H9 (cell line): ENCODE measurements around the gene CABP4. TPM values are rescaled to one million over a fixed set of nuclear protein-coding genes. Genes with fewer than 3 reads are reported as not detected.

Experiments used
- DNase-seq: peaks from one replicate; pipeline ENCODE4 v3.0.0-alpha.2; 2017
- H2AFZ ChIP-seq: one replicate; pipeline ENCODE4 v1.6.1; 2013; ENCODE audit warnings: mild to moderate bottlenecking, low read length, control low read depth, moderate library complexity
- H2AK5ac ChIP-seq: 2 replicates; pipeline ENCODE4 v1.6.1; 2013; ENCODE audit warnings: low read length, control low read depth, mixed read lengths; ENCODE audit not compliant: insufficient read length
- H2BK120ac ChIP-seq: one replicate; pipeline ENCODE4 v1.6.1; 2013; ENCODE audit warnings: low read depth, mild to moderate bottlenecking, low read length, control low read depth, inconsistent platforms; ENCODE audit not compliant: poor library complexity, severe bottlenecking
- H2BK12ac ChIP-seq: 2 replicates; pipeline ENCODE4 v1.6.1; 2013; ENCODE audit warnings: low read length, control low read depth, mixed read lengths, low read depth; ENCODE audit not compliant: insufficient read length
- H2BK15ac ChIP-seq: 2 replicates; pipeline ENCODE4 v1.6.1; 2013; ENCODE audit warnings: low read depth, low read length, control low read depth
- H2BK20ac ChIP-seq: one replicate; pipeline ENCODE4 v1.6.1; 2013; ENCODE audit warnings: low read depth, mild to moderate bottlenecking, low read length, control low read depth, inconsistent platforms; ENCODE audit not compliant: poor library complexity, severe bottlenecking
- H2BK5ac ChIP-seq: 2 replicates; pipeline ENCODE4 v1.6.1; 2013; ENCODE audit warnings: low read length, control low read depth, mixed read lengths; ENCODE audit not compliant: insufficient read length
- H3K14ac ChIP-seq: 2 replicates; pipeline ENCODE4 v1.6.1; 2013; ENCODE audit warnings: low read length, control low read depth; ENCODE audit not compliant: insufficient read depth
- H3K18ac ChIP-seq: 2 replicates; pipeline ENCODE4 v1.6.1; 2013; ENCODE audit warnings: low read depth, mild to moderate bottlenecking, mixed read lengths, low read length, control low read depth; ENCODE audit not compliant: insufficient read length
- H3K23ac ChIP-seq: 2 replicates; pipeline ENCODE4 v1.6.1; 2013; ENCODE audit warnings: low read length, control low read depth, mixed read lengths, low read depth; ENCODE audit not compliant: insufficient read length
- H3K23me2 ChIP-seq: 2 replicates; pipeline ENCODE4 v1.6.1; 2013; ENCODE audit warnings: low read depth, mild to moderate bottlenecking, mixed read lengths, low read length, control low read depth; ENCODE audit not compliant: insufficient read length, poor library complexity, severe bottlenecking
- H3K27ac ChIP-seq: 2 replicates; pipeline ENCODE4 v1.5.1; 2013; ENCODE audit warnings: low read length, control low read depth, mixed read lengths, low read depth; ENCODE audit not compliant: insufficient read length
- H3K27me3 ChIP-seq: 2 replicates; pipeline ENCODE4 v1.6.1; 2013; ENCODE audit warnings: low read length, control low read depth, inconsistent platforms; ENCODE audit not compliant: insufficient read depth
- H3K4ac ChIP-seq: 2 replicates; pipeline ENCODE4 v1.6.1; 2013; ENCODE audit warnings: low read depth, mild to moderate bottlenecking, control low read depth, inconsistent platforms, low read length, moderate library complexity
- H3K4me1 ChIP-seq: 2 replicates; pipeline ENCODE4 v1.6.1; 2013; ENCODE audit warnings: low read length, control low read depth, inconsistent platforms; ENCODE audit not compliant: insufficient read depth
- H3K4me2 ChIP-seq: 2 replicates; pipeline ENCODE4 v1.6.1; 2013; ENCODE audit warnings: low read length, control low read depth, mixed read lengths; ENCODE audit not compliant: insufficient read length, insufficient read depth
- H3K56ac ChIP-seq: 2 replicates; pipeline ENCODE4 v1.6.1; 2013; ENCODE audit warnings: low read depth, mild to moderate bottlenecking, mixed read lengths, low read length, control low read depth; ENCODE audit not compliant: insufficient read length
- H3K79me1 ChIP-seq: 2 replicates; pipeline ENCODE4 v1.6.1; 2013; ENCODE audit warnings: low read depth, mild to moderate bottlenecking, moderate library complexity, low read length, control low read depth, inconsistent platforms; ENCODE audit not compliant: insufficient read depth, poor library complexity, severe bottlenecking
- H3K79me2 ChIP-seq: 2 replicates; pipeline ENCODE4 v1.6.1; 2013; ENCODE audit warnings: low read length, control low read depth, inconsistent platforms; ENCODE audit not compliant: insufficient read depth
- H3K9ac ChIP-seq: 2 replicates; pipeline ENCODE4 v1.6.1; 2013; ENCODE audit warnings: low read length, control low read depth, mixed read lengths; ENCODE audit not compliant: insufficient read length; ENCODE audit errors: extremely low read depth
- H3K9me3 ChIP-seq: one replicate; pipeline ENCODE4 v1.6.1; 2013; ENCODE audit warnings: low read depth, low read length, inconsistent platforms; ENCODE audit not compliant: control insufficient read depth
- H3T11ph ChIP-seq: one replicate; pipeline ENCODE4 v1.6.1; 2013; ENCODE audit warnings: mild to moderate bottlenecking, low read length, control low read depth, inconsistent platforms
- H4K20me1 ChIP-seq: one replicate; pipeline ENCODE4 v1.6.1; 2013; ENCODE audit not compliant: control insufficient read depth, insufficient read length, insufficient read depth
- H4K5ac ChIP-seq: 2 replicates; pipeline ENCODE4 v1.6.1; 2013; ENCODE audit warnings: low read depth, mild to moderate bottlenecking, mixed read lengths, low read length, control low read depth; ENCODE audit not compliant: insufficient read length
- H4K8ac ChIP-seq: replicated peaks from 2 replicates; pipeline ENCODE4 v1.6.1; 2013; ENCODE audit warnings: low read length, control low read depth, mixed read lengths, low read depth; ENCODE audit not compliant: insufficient read length
- H4K91ac ChIP-seq: 2 replicates; pipeline ENCODE4 v1.6.1; 2013; ENCODE audit warnings: low read depth, mild to moderate bottlenecking, moderate library complexity, mixed read lengths, low read length, control low read depth; ENCODE audit not compliant: insufficient read length
- H3K27ac Mint-ChIP-seq, 3 experiments: 2 replicates in 2 of 3; 3 replicates in 1 of 3; pipeline ENCODE4 v1.8.0; 2020 to 2021; ENCODE audit warnings: mixed read lengths in 3 of 3, mild to moderate bottlenecking in 1 of 3, moderate library complexity in 1 of 3
- H3K27me3 Mint-ChIP-seq: 2 replicates; pipeline ENCODE4 v1.8.0; 2021; ENCODE audit warnings: low read depth, mild to moderate bottlenecking, moderate library complexity, mixed read lengths
- H3K36me3 Mint-ChIP-seq, 3 experiments: 2 replicates in 2 of 3; 3 replicates in 1 of 3; pipeline ENCODE4 v1.8.0; 2020 to 2021; ENCODE audit warnings: low read depth in 3 of 3, mixed read lengths in 3 of 3; ENCODE audit not compliant: insufficient read depth in 1 of 3
- H3K4me1 Mint-ChIP-seq, 2 experiments: 2 replicates each; pipeline ENCODE4 v1.8.0; 2020; ENCODE audit warnings: mixed read lengths in 2 of 2
- H3K4me3 Mint-ChIP-seq, 2 experiments: 2 replicates in 1 of 2; 3 replicates in 1 of 2; pipeline ENCODE4 v1.8.0; 2020 to 2021; ENCODE audit warnings: mild to moderate bottlenecking in 2 of 2, mixed read lengths in 2 of 2, moderate library complexity in 1 of 2
- H3K9me3 Mint-ChIP-seq, 2 experiments: 2 replicates in 1 of 2; 3 replicates in 1 of 2; pipeline ENCODE4 v1.8.0; 2020; ENCODE audit warnings: mild to moderate bottlenecking in 2 of 2, mixed read lengths in 2 of 2, moderate library complexity in 1 of 2
- WGBS: extraction: QIAGEN DNeasy Blood & Tissue Kit; methylation state at CpG from one replicate; pipeline ENCODE4 v1.1.7; 2013; ENCODE audit warnings: missing lambda C conversion rate, low lambda C conversion rate, mixed read lengths; ENCODE audit not compliant: insufficient read length; ENCODE audit errors: extremely low coverage; 5-methylcytosine and 5-hydroxymethylcytosine counted together
- total RNA-seq: library from RNA; stranded (reverse); gene quantifications from 2 replicates; pipeline ENCODE4 v1.2.1, GENCODE V29; 2021
- TF ChIP-seq, protein P1 (sequence below): fragments of 200-600 bp; sonication (generic); conservative IDR thresholded peaks from 3 replicates; pipeline ENCODE4 v1.8.0; 2021; ENCODE audit warnings: antibody characterized with exemption, mild to moderate bottlenecking

Gene CABP4
- total RNA-seq, 1 experiment from 2014 or later = not detected

DNA sequence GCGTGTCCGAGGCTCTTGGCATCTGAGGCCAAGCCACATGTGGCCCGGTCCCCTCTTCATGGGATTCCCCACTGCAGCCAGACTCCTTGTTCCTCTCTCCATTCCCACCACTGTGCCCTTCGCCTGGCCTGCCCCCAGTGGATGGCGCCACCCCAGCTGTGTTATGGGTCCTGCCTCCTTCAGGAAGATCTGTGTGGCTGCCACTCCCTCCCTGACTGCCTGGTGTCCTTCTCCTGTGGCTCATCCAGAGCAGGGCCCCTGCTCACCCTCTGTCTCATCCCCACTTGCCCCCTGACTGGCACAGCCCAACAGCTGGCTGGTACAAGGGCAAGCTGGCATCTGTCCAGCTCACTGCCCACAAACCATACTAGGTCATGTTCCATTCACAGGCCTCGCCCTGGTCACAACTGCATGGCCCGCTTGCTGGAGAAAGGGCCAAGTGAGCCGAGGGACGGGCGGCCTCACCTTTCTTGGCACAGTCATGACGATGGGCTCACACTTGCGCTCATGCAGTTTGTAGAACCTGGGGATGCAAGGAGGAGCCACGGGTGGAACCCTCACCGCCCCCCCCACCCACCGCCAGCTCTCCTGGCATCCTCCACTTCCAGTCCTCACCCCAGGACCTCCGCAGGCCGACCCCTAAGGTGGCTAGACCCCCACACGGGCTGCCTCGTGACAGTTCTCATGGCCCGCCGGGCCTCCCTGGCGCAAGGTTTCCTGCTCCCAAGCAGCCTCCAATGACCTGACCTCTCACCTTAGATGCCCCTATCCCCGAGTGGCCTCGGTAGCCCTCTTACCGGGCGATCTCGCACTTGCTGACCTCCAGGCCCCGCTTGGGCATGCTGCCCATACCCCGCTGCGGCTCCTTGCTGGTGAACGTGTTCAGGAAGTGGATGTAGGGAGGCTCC, 15.6 kb upstream of the CABP4 start:
- Histone ChIP-seq H3K56ac (no peak overlapping the region), H4K20me1 (no peaks in the 10 kb centered on the region), H3K18ac (no peak overlapping the region), H2AK5ac (no peak overlapping the region), H3K23me2 (peaks cover 4% of the 10 kb centered on the region), H2BK20ac (no peak overlapping the region), H4K91ac (no peak overlapping the region), H3K9ac (no peak overlapping the region), H2AFZ (no peak overlapping the region), H2BK12ac (no peak overlapping the region), H4K5ac (no peak overlapping the region), H2BK5ac (no peak overlapping the region), H3K9me3 (no peaks in the 10 kb centered on the region), H3K4me1 (no peaks in the 10 kb centered on the region; the same call in 1 of the 2 replicates), H3K23ac (no peak overlapping the region), H3T11ph (no peak overlapping the region), H3K4me2 (no peak overlapping the region), H2BK15ac (no peak overlapping the region), H3K4ac (no peak overlapping the region), H3K27ac (no peak overlapping the region), H3K79me2 (no peaks in the 10 kb centered on the region), H2BK120ac (no peak overlapping the region), H3K14ac (no peak overlapping the region), H4K8ac (no peak overlapping the region), H3K27me3 (no peaks in the 10 kb centered on the region), H3K79me1 (no peaks in the 10 kb centered on the region)
- DNase-seq = peak; percentile 63
- H3K27ac Mint-ChIP-seq = peak overlapping the region in 1 of 3 experiments; percentile 55; a peak in 2 of 7 replicates
- peaks cover 10 to 37% (median 35%) of the 10 kb centered on the region in 3 experiments; a peak in 6 of 7 replicates for H3K36me3 Mint-ChIP-seq
- no CpG with 5 or more reads among the region's 31 CpGs for WGBS
- no peaks in the 10 kb centered on the region; the same call in 1 of the 2 replicates for H3K27me3 Mint-ChIP-seq
- peak overlapping the region in 1 of 2 experiments; percentile 44; a peak in 2 of 5 replicates for H3K4me3 Mint-ChIP-seq
- peaks cover 4 to 15% of the 10 kb centered on the region in 2 experiments for H3K4me1 Mint-ChIP-seq
- TF ChIP-seq, protein P1, sequence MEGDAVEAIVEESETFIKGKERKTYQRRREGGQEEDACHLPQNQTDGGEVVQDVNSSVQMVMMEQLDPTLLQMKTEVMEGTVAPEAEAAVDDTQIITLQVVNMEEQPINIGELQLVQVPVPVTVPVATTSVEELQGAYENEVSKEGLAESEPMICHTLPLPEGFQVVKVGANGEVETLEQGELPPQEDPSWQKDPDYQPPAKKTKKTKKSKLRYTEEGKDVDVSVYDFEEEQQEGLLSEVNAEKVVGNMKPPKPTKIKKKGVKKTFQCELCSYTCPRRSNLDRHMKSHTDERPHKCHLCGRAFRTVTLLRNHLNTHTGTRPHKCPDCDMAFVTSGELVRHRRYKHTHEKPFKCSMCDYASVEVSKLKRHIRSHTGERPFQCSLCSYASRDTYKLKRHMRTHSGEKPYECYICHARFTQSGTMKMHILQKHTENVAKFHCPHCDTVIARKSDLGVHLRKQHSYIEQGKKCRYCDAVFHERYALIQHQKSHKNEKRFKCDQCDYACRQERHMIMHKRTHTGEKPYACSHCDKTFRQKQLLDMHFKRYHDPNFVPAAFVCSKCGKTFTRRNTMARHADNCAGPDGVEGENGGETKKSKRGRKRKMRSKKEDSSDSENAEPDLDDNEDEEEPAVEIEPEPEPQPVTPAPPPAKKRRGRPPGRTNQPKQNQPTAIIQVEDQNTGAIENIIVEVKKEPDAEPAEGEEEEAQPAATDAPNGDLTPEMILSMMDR = peak; percentile 46; the same call in 2 of the 3 replicates
- no peaks in the 10 kb centered on the region for H3K9me3 Mint-ChIP-seq
